LNCaP clone FGC (cell line): ENCODE data around the gene RPS10.

Experiments
- DNase-seq: peaks from one replicate; pipeline ENCODE4 v3.0.0-alpha.2; 2011; ENCODE audit warnings: low read depth
- H3K4me3 ChIP-seq: 2 replicates; pipeline ENCODE4 v1.5.1; 2011; ENCODE audit warnings: mild to moderate bottlenecking, low read depth, low read length, control low read depth
- CTCF ChIP-seq: IDR thresholded peaks from 2 replicates; pipeline ENCODE4 v1.5.1; 2012; ENCODE audit warnings: mild to moderate bottlenecking; ENCODE audit not compliant: control insufficient read depth, insufficient read depth; ENCODE audit errors: extremely low read depth

RPS10 gene

GRCh38 chr6:34451192-34451591 is 25.3 kb upstream of the RPS10 start:
- no peak for TF ChIP-seq CTCF
- no peak for DNase-seq
- H3K4me3 ChIP-seq = no peak overlapping the region

GRCh38 chr6:34447910-34448309 is 22.0 kb upstream of the RPS10 start:
- TF ChIP-seq CTCF = no peak
- DNase-seq = no peak
- no peak overlapping the region for H3K4me3 ChIP-seq

- no peak for TF ChIP-seq CTCF
- no peak overlapping the region for H3K4me3 ChIP-seq
- DNase-seq = no peak
Observed at GRCh38 chr6:34447386-34447785, 21.5 kb upstream of the RPS10 start.

- no peak for TF ChIP-seq CTCF
- H3K4me3 ChIP-seq = no peak overlapping the region
- no peak for DNase-seq
Observed at GRCh38 chr6:34445313-34445860, 19.5 kb upstream of the RPS10 start.

GRCh38 chr6:34441526-34441925 is 15.7 kb upstream of the RPS10 start:
- no peak overlapping the region for H3K4me3 ChIP-seq
- DNase-seq = no peak
- TF ChIP-seq CTCF = no peak

- no peak for TF ChIP-seq CTCF
- H3K4me3 ChIP-seq = no peak overlapping the region
Observed at GRCh38 chr6:34439442-34439841, 13.6 kb upstream of the RPS10 start.

GRCh38 chr6:34438705-34439104 is 12.8 kb upstream of the RPS10 start:
- no peak overlapping the region for H3K4me3 ChIP-seq
- DNase-seq = no peak
- no peak for TF ChIP-seq CTCF

More at GRCh38 chr6:34439442-34439841, 13.6 kb upstream of the RPS10 start:
- no peak for DNase-seq
